ENCODE data around the gene RESP18.

RESP18 gene

DNA sequence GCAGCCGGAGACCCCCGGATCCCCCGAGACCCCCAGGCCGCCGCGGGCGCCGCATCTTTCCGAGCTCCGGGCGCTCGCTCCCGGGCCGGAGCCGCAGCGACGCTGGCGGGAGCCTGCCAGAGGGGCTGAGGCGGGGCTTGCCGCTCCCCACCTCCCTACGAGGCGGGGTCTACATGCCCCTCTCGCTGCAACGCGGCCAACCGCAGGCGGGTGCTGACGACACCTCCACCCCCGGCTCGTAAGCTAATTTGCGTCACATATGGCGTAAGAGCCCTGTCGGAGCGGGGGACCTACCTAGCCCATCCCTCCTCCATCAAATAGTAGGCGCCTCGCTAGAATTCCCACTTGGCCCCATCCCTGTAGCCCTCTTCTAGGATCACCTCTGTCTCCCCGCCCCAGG lies 23.3 kb downstream of the RESP18 start, which contains the start of gene PTPRN:
Gene PTPRN (minus strand): TSS at position 124 of the 400 bp plus-strand sequence. CDS start 69 bp downstream, at position 55.
- Histone ChIP-seq H4K20me1 (ENCODE audit: insufficient read depth) (no peaks in the 10 kb centered on the region), H3K9ac (no peak within 1 kb of the TSS), H3K4me3 (IDR thresholded peaks at IDR 0.05; ENCODE audit: insufficient read depth, low read depth, low read length) (no peak within 1 kb of the TSS), H3K27me3 (ENCODE audit: insufficient read depth, low read depth) (peaks cover 20% of the 10 kb centered on the region; the same call in 1 of the 2 replicates), H3K36me3 (ENCODE audit: insufficient read depth) (no peaks in the 10 kb centered on the region), H3K4me1 (ENCODE audit: low read depth, poor library complexity, severe bottlenecking) (no peaks in the 10 kb centered on the region), H3K4me2 (no peak within 1 kb of the TSS), H3K79me2 (ENCODE audit: insufficient read depth, low read depth) (no peaks in the 10 kb centered on the region), H3K27ac (no peak within 1 kb of the TSS), H2AFZ (ENCODE audit: low read depth) (no peak within 1 kb of the TSS)
- TF ChIP-seq, protein P1, sequence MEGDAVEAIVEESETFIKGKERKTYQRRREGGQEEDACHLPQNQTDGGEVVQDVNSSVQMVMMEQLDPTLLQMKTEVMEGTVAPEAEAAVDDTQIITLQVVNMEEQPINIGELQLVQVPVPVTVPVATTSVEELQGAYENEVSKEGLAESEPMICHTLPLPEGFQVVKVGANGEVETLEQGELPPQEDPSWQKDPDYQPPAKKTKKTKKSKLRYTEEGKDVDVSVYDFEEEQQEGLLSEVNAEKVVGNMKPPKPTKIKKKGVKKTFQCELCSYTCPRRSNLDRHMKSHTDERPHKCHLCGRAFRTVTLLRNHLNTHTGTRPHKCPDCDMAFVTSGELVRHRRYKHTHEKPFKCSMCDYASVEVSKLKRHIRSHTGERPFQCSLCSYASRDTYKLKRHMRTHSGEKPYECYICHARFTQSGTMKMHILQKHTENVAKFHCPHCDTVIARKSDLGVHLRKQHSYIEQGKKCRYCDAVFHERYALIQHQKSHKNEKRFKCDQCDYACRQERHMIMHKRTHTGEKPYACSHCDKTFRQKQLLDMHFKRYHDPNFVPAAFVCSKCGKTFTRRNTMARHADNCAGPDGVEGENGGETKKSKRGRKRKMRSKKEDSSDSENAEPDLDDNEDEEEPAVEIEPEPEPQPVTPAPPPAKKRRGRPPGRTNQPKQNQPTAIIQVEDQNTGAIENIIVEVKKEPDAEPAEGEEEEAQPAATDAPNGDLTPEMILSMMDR (conservative IDR thresholded peaks at IDR 0.05; ENCODE audit: low read depth, low read length) = no peak

DNA sequence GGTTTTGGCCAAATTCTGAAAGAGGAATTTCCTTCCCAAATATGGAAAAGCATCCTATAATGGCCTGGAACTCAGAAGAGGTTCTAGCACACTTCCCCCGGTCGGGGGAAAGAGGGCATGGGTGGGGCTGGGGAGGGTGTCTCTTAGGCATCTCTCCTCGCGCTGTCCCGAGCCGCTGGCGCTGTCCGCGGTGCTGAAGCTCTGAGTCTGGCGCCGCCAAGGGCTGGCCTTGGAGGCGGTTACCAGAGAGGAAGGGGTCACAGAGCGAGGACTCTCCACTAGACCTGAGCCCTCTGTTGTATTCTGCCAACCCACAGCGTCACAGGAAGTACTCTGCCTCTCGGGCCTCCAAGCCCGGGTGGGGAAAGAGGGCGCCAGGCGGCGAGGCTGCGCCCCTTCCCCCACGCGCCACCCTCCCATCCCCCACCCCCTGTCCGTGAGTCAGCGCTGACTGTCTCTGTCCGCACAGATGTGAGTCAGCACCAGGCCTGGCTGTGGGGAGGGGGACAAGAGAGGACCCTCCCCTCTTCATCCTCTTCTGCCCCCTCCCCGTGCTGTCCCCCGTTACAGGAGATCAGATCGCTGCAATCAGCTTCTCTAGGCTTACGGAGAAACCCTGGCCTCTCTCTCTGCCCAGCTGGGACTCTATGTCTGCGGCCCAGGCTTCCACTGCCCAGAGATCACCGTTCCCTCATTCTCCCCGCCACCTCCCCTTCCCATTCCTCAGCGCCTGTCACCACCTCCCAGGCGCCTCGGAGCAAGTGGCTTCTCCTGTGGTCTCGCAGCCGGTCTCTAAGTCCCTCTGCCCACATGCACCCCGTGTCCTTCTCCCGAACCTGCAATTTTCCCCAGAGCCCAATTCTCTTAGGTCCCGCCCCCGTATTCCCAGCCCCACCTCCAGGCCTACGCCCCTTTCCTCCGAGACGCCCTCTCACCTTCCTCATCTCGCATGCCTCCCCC lies 24.1 kb downstream of the RESP18 start:
- no peak overlapping the region for H3K9ac ChIP-seq
- H2AFZ ChIP-seq (ENCODE audit: low read depth) = no peak overlapping the region
- no peaks in the 10 kb centered on the region for H3K79me2 ChIP-seq (ENCODE audit: insufficient read depth, low read depth)
- H3K4me3 ChIP-seq (IDR thresholded peaks at IDR 0.05; ENCODE audit: insufficient read depth, low read depth, low read length) = no peak overlapping the region
- no peaks in the 10 kb centered on the region for H4K20me1 ChIP-seq (ENCODE audit: insufficient read depth)
- H3K4me2 ChIP-seq = no peak overlapping the region
- H3K4me1 ChIP-seq (ENCODE audit: low read depth, poor library complexity, severe bottlenecking) = no peaks in the 10 kb centered on the region
- no peaks in the 10 kb centered on the region for H3K36me3 ChIP-seq (ENCODE audit: insufficient read depth)
- TF ChIP-seq, protein P1 (conservative IDR thresholded peaks at IDR 0.05; ENCODE audit: low read depth, low read length) = no peak
- H3K27ac ChIP-seq = no peak overlapping the region
- peaks cover 28% of the 10 kb centered on the region for H3K27me3 ChIP-seq (ENCODE audit: insufficient read depth, low read depth)

DNA sequence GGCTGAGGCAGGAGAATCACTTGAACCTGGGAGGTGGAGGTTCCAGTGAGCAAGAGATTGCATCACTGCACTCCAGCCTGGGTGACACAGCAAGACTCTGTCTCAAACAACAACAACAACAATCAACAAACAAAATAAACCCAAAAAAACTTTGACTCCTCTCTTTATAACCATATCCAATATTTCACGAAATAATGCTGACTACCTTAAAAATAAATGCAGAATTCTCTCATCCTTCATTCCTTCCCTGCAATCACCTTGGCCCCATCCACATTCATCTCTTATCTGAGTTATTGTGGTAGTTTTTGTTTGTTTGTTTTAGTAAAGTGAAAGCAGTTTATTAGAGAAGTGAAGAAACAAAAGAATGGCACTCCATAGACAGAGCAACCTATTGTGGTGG lies 26.5 kb downstream of the RESP18 start:
- Histone ChIP-seq H3K4me1 (ENCODE audit: low read depth, poor library complexity, severe bottlenecking) (no peaks in the 10 kb centered on the region), H3K9ac (no peak overlapping the region), H3K36me3 (ENCODE audit: insufficient read depth) (no peaks in the 10 kb centered on the region), H4K20me1 (ENCODE audit: insufficient read depth) (no peaks in the 10 kb centered on the region), H3K4me2 (no peak overlapping the region), H2AFZ (ENCODE audit: low read depth) (no peak overlapping the region), H3K79me2 (ENCODE audit: insufficient read depth, low read depth) (no peaks in the 10 kb centered on the region), H3K4me3 (IDR thresholded peaks at IDR 0.05; ENCODE audit: insufficient read depth, low read depth, low read length) (no peak overlapping the region), H3K27ac (no peak overlapping the region), H3K27me3 (ENCODE audit: insufficient read depth, low read depth) (peaks cover 46% of the 10 kb centered on the region)
- TF ChIP-seq, protein P1 (conservative IDR thresholded peaks at IDR 0.05; ENCODE audit: low read depth, low read length) = no peak

DNA sequence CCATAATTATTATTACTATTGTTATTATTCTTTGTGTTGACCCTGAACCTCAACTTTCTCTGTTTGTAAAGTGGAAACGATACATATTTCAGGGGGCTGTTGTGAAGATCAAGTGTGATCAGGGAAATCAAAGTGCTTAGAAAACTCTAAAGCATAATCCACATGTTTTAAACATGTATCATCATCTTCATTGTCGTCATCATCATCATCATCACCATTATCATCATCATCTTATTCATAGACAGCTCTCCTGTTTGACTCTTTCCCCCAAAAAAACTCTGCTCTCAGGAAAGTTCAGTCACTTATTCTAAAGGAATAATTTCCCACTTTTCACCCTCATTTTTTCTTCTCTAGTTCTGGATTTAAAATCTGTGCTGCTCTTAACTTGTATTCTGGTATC lies 28.3 kb downstream of the RESP18 start:
- H3K4me2 ChIP-seq = no peak overlapping the region
- no peak overlapping the region for H3K9ac ChIP-seq
- no peak overlapping the region for H3K27ac ChIP-seq
- no peak overlapping the region for H3K4me3 ChIP-seq (IDR thresholded peaks at IDR 0.05; ENCODE audit: insufficient read depth, low read depth, low read length)
- H4K20me1 ChIP-seq (ENCODE audit: insufficient read depth) = no peaks in the 10 kb centered on the region
- no peaks in the 10 kb centered on the region for H3K79me2 ChIP-seq (ENCODE audit: insufficient read depth, low read depth)
- no peaks in the 10 kb centered on the region for H3K36me3 ChIP-seq (ENCODE audit: insufficient read depth)
- TF ChIP-seq, protein P1 (conservative IDR thresholded peaks at IDR 0.05; ENCODE audit: low read depth, low read length) = no peak
- peaks cover 61% of the 10 kb centered on the region for H3K27me3 ChIP-seq (ENCODE audit: insufficient read depth, low read depth)
- H2AFZ ChIP-seq (ENCODE audit: low read depth) = no peak overlapping the region
- H3K4me1 ChIP-seq (ENCODE audit: low read depth, poor library complexity, severe bottlenecking) = peaks cover 3% of the 10 kb centered on the region
